GM21528 (cell line): Measurements from ENCODE around the gene DCC.
"Not testable (repeated sequence)": the region's sequence is repeated elsewhere in the genome, so short reads cannot be mapped to it uniquely, and the experiment has no call there.

ENCODE experiments used
- ATAC-seq: cut with Tn5 transposase; IDR thresholded peaks from one replicate; pipeline ENCODE4 v1.9.1; 2021; ENCODE audit warnings: mild to moderate bottlenecking, moderate library complexity; ENCODE audit not compliant: unreplicated experiment, low FRiP score

DCC gene

GRCh38 chr18:52348209-52348608 lies 8.2 kb downstream of the DCC start:
- ATAC-seq = no peak

DNA sequence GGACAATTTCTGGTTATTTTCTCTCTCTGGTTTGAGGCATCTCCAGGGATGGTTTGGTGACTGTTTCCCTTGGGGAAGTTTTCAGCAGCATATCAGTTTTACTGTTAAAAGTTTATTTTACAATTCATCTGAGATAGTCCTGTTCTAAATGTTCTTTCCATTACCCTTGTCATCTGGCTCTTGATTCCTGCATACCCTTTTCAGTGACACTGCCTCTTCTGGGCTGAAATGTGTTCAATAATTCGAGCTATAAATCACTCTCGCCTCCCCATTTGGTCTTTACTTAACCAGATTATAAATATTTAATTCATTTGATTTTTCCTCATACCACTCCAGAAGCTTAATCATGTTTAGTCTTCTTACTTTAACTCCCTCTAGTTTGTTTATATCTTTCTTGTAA lies 9.5 kb downstream of the DCC start:
- ATAC-seq = no peak

DNA sequence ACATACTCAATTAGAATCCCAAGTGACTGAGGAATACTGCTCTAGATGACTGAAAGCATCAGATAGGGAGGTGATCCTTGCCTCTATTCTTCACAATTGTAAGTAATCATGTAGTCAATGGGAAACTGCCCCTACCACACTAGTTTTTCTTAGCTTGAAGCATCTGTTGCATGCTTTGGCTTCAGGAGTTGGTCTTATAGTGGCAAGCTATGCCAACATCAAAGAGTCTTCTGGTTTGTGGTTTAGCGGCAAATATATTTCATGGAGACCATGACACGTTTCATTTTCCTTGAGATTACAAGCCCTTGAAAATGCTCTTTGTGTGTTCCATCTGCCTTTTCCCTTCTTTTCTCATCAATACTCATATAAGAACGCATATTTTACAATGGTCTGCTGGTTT lies 12.9 kb downstream of the DCC start:
- no peak for ATAC-seq

GRCh38 chr18:52353589-52353988 lies 13.6 kb downstream of the DCC start:
- ATAC-seq = no peak

DNA sequence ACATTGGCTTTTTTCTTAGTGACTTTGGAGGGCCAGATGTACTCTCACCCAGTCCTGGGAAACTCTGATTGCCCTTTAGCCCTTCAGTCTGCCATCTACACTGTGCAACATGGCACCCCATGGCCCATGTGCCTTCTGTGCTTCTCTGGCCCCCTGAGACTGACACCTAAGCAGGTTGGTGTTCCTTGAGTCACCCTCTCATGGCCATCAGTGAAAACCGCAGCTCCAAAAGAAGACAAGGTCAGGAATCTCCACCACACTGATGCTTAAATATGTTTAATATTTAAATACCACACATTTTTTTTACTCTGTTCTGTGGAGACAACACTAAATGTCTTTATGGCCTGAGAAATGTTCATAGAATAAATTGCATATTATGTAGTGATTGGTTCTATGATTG lies 23.9 kb downstream of the DCC start:
- no peak for ATAC-seq

- not testable (repeated sequence) for ATAC-seq
These were observed 26.9 kb downstream of the DCC start for GRCh38 chr18:52366851-52367250.

GRCh38 chr18:52367953-52368742 lies 28.2 kb downstream of the DCC start:
- ATAC-seq = no peak

DNA sequence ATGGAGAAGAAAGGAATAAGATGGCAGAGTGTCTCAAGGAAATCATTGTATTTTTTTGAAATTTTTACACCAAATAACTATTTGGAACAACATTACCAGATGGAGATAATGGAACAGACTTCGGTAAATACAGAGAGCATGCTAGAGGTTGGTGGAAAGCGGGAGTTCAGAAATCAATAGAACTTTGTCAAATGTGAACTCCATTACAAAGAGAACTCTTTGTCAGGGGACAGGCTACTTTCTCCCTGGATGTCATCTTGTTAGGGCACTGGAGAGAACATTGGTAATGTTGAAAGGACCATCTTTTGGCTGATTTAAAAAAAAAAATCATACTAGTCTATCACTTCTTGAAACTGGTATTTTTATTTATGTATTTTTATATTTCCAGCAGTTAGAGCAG lies 30.8 kb downstream of the DCC start:
- ATAC-seq = no peak

- no peak for ATAC-seq
These were observed 36.1 kb downstream of the DCC start for GRCh38 chr18:52376104-52376503.

DNA sequence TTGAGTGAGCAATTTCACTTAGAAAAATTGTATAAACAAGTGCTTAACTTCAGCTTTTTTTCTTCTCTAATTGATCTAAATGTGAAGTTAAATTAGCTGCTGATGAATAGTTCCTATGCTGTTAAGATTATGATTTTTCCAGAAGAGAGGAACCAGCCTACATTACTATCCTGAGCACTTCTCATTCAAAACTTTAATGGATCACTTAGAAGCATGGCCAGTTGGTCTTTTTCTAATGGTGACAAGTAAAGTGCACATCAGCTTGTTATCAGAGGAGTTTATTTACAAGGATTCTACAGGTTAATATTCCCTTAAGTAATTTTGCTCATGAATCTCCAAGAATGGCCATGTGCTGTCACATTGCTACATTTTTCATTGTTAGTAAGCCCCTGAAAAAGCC lies 37.1 kb downstream of the DCC start:
- no peak for ATAC-seq

DNA sequence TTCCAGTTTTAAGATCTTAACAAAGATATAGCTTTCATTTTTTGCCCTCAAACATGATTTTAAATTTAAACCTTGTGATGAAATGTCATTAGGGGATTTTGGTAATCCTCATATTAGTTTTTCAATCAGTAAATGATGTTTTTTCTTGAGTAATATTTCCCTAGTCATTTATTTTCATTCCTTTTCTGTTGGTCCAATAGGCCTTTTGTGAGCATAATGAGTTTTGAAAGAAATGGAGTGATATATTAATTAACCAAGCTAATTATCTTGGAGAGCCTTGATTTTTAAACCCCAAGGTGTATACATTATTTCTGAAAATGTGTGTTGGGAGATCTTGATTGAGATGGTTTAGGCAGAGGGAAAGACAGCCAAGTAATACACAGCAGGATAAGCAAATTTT lies 46.3 kb downstream of the DCC start:
- no peak for ATAC-seq

DNA sequence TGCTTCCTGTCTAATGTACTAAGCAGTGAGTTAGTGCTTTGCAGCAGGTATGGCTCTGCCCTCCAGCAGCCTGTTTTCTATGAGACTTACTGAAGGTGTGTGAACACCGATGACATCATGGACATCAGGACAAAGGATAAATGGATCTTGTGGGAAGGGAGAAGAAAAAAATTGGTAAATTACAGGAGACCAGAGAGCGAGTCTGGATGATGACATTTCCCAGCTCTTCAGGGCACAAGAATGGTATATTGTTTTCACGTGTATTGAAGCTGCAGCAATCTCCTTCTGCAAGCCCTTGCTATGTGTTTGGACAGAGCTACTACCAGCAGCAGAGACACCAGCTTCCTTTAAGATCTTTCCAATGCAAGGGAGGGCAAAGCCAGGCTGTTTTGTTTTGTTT lies 47.2 kb downstream of the DCC start:
- ATAC-seq = no peak

DNA sequence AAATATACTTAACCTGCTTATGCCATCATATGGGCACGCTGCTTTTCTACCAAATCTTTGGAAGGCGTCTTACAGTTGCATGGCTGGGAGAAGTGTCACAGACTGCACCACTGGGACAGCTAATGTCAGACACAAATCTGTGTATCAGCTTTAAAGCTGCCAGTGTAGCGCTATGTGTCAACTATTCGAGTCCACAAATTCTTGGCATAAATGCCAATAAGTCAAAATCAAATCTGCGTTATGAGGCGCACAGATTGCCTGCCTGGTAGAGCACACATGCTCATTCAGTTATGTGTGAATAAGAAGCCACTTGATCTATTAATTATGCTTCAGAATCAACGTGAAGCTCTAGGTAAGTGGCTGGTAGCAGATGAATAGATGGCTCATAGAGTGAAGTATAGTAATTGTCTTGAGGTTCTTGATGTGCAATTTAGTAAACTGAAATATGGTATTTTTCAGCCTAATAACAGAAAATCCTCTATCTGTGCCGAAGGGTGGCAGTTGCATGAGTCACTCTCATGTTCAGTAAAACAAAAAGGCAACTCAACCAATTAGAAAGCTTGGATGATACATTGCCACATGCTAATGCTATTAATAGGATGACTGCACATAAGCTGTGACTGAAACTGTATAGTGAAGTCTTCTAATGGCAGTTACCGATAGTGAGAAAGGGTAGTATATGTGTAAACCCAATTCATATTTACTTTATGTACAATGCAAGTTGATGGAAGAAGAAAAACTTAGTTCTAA lies 52.0 kb downstream of the DCC start:
- no peak for ATAC-seq

DNA sequence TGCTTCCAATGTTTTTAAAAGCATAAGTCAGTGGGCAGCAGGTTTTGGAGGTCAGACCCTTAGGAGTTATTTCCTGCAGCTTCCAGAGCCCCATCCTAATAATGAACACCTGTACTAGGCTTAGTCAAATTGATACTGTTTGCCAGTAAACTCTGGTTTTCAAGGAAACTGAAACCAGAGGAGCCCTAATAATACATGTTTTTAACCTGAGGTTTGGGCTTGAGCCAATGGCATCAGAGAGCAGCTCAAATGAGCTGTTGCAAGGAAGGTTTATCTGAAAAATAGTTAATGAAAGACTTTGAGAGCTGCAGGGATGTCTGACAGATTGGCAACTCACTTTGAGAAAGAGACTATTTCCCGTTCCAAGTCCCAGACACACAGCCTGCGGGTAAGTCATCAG lies 54.6 kb downstream of the DCC start:
- ATAC-seq = peak; percentile 52

DNA sequence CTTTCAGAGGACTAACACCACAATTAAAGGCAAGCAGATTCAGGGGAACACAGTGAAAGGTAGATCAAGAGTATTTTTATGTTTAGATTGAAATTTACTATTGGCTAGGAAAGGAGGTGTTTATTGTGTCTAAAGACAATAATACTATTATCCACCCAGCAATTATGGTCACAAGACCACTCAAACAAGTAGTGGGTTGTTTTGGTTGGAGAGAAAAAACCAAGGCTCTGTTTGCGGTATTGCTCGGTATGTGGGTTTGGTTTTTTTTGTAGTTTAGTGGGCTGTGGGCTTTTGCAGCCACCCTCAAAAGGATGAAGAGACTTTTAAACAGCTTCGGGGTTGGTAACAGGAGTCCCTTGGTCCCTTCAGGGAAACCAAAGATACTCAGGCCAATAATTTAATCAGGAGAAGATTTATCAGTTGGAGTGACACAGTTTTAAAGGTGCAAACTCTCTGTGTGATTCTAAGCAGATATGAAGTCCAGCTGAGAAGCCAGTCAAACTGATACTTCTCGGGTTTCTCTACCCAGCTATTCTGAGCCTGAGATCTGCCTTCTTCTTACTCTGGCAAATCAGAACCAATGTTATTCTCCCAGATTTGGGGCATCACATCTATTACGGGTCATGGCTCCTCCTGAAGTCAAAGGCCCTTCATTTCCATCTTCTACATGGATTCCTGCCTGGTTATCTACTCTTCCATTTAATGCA lies 55.3 kb downstream of the DCC start:
- ATAC-seq = no peak

- no peak for ATAC-seq
These were observed 61.2 kb downstream of the DCC start for GRCh38 chr18:52401236-52401635.

DNA sequence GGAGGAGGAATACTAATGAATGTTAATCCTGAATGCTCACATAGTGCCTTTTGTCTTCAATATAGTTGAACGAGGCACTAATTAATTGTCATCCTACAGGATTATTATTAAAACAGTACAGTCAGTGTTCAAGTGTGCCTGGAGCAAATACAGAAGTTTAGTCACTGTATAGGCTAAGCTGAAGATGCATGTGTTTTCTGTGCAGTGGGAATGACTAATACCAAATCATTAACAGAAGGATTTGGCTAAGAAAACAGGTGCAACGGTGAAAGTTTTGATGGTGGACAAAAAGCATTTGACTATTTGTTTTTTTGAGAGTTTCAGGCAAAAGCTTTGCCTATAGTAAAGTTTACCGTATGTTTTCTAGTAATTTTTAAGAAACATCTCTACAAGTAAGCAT lies 62.8 kb downstream of the DCC start:
- no peak for ATAC-seq

DNA sequence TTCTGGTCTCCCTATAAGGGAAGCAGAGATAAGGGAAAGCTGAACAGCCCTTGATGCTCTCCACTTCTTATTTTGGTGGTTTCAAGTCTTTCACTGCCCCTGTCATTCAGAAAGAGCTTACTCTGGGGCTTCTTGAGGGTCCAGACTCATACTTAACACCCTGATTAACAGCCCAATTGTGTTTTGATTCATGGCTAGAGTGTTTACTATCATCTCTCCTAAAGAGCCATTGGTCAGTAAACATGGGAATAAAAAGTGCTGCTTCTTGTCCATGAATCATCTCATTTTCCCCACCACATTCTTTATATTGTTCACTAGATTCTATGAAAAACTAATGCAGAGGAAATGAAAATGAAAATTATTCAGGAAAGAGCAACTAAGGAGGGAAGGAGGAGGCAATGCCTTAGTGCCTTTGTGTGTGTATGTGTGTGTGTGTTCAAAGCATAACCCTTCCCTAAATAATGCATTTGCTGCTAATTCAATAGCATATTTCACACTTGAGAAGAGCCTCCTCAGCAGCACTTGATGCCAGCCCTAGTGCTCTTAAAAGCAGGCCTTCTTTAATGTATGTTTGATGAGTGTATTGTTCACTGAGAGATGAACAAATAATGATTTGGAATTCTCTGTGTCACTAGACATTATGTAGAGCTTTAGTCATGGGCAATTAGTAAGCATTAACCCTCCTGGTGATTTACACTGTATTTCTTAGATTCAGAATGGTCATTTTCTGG lies 63.5 kb downstream of the DCC start:
- no peak for ATAC-seq

- no peak for ATAC-seq
These were observed 68.9 kb downstream of the DCC start for GRCh38 chr18:52408800-52409302.

GRCh38 chr18:52409727-52410126 lies 69.7 kb downstream of the DCC start:
- ATAC-seq = peak; percentile 90

GRCh38 chr18:52415131-52415530 lies 75.1 kb downstream of the DCC start:
- no peak for ATAC-seq
